HG03280 (cell line): Measurements from ENCODE around the gene PMFBP1.

Source experiments
- ATAC-seq: cut with Tn5 transposase; IDR thresholded peaks from one replicate; pipeline ENCODE4 v1.9.1; 2021; ENCODE audit warnings: mild to moderate bottlenecking, moderate library complexity; ENCODE audit not compliant: unreplicated experiment

PMFBP1 gene

DNA sequence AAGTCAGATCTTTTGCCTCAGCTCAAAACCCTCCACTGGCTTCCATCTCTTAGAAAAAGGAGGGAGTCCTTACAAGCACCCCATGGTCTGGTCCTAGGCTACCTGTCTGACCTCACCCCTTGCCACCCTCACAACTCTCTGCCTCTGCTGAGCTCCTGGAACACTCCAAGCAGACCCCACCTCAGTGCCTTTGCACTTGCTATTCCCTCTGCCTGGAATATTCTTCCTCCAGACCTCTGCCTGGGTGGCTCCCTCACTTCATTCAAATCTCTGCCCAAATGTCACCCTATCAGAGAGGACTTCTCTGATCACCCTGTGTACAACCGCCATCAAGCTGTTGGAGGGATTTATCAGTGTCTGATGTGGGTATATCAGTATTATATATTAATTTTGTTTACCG lies 37.4 kb downstream of the PMFBP1 start:
- no peak for ATAC-seq

DNA sequence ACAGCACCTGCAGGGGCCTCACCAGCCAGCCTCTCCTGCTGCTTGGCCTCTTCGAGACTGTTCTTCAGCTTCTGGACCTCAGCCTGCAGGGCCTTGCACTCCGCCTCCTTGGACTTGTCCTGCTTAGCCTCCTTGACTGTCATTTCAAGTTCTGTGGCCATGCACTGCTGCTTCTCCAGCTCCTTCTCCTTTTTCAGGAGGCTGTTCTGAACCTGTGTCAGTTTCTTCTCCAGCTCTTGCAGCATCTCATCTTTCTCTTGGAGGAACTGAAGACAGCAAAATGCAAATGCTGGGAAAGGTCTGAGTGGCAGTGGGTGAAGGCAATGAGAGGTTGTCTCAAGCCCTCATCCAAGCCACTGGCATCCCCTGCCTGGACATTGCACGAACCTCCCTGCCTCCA lies 39.2 kb downstream of the PMFBP1 start:
- ATAC-seq = no peak

DNA sequence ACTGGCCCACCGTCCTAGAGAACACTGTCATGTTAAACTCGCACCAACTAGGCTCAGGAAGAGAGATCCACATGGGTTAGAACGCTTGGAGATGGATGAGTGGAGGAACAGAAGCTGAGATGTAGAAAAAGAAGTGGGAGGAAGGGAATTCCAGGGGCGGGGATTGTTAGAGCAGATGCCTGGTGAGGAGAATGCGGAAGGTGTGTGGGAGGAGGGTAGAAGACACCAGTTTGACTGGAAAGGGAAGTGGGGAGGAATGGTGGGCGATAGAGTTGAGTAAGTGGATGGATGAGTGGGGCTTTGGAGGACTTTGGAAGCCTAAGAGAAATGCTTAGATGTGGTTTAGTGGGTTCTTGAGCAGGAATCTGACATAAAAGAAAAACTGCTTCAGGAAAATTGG lies 40.9 kb downstream of the PMFBP1 start:
- no peak for ATAC-seq

- no peak for ATAC-seq
These were observed 41.8 kb downstream of the PMFBP1 start for GRCh38 chr16:72129976-72130656.

- no peak for ATAC-seq
These were observed 43.3 kb downstream of the PMFBP1 start for GRCh38 chr16:72128701-72129100.

- no peak for ATAC-seq
These were observed 45.6 kb downstream of the PMFBP1 start for GRCh38 chr16:72126429-72126765.

GRCh38 chr16:72125635-72126428 lies 46.1 kb downstream of the PMFBP1 start:
- no peak for ATAC-seq

DNA sequence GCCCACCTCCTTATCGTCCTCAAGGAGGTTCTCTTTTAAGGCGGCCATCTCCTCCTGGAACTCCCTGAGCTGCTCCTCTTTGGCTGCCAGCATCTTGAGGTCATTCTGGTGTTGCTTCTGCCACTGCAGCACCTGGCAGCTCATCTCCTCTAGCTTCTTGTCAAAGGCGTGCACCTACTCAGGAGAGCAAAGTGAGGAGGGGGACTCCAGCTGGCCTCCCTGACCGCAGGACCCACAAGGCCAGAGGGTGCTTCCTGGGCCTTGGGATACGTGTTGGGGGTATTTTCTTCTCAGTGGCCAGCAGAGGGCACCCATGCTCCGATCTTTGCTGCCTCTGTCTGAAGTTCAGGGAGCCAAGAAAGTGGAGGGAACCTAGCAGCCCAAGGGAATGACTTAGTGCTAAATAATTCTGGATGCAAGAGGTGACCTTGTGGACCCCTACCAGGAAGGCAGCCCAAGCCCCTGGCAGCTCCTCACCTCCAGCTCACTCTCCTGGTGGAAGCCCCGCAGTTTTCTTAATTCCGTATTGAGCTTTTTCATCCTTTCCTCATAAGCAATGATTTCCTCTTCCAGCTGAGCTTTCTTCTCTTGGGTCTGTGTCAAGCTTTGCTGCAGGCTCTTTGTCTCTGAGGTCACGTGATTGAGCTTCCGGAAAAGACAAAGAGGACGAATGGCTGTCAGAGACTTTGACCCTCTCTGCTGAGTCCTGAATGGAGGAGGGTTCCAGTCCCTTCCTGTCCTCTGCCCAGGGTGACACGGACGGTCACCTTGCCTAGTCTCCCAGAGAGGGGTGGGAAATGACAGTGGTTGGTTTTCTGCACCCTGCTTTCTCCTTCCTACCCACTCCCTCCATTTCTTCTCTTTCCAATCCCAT lies 47.0 kb downstream of the PMFBP1 start:
- peak; percentile 75 for ATAC-seq

DNA sequence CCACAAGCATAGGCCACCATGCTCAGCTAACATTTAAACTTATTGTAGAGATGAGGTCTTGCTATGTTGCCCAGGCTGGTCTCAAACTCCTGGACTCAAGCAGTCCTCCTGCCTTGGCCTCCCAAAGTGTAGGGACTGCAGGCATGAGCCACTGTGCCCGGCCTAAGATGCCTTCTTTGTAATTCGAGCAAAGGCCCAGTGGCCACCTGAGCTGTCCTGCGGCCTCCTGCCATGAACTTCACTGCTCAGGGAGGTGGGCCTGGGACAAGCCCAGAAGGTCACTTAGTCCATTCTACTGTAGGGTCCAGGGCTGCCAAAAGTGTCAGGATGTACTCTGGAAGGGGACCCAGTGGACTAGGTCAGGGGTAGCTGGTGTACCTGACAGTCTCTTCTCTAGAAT lies 47.8 kb downstream of the PMFBP1 start:
- no peak for ATAC-seq

GRCh38 chr16:72123426-72123825 lies 48.5 kb downstream of the PMFBP1 start:
- no peak for ATAC-seq

GRCh38 chr16:72122916-72123315 lies 49.0 kb downstream of the PMFBP1 start:
- no peak for ATAC-seq

DNA sequence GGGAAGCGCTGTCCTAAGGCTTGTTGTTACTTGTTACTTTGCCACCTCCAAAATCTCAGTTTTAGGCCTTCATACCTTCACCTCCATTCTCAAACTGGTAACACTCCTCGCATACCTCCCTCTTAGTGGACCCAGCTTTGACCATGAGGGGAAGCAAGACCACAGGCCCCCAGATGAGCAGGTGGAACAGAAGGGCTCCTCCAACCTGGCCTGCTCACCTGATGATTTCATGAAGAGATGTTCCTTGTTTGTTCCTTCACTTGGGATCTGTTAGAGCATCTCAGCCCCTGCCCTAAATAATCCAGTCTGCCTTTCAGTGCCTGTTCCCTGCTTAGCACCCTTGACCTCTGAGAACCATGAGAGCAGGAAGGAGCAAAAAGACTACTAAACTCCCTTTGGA lies 49.6 kb downstream of the PMFBP1 start:
- ATAC-seq = no peak

DNA sequence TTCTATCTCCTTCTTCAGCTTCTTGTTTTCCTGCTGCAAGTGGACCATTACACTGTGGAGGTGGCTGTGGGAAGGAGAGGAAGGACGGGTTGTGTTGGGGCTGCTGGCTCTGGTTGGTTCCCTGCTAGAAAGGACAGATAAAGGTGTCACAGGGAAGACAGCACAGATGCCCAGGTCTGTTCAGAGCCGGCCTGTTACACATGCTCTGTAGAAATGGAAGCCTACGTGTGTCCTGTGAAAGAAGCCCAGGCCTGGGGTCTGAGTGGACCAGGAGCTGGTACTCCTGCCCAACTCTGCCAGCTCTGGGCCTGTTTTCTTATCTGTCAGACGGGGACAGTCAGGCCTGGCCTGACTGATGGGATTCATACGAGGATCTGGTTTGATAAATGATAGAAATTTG lies 51.9 kb downstream of the PMFBP1 start:
- ATAC-seq = no peak

GRCh38 chr16:72113616-72113945 lies 58.4 kb downstream of the PMFBP1 start:
- no peak for ATAC-seq

GRCh38 chr16:72112906-72113615 lies 58.9 kb downstream of the PMFBP1 start:
- ATAC-seq = no peak

GRCh38 chr16:72112452-72112792 lies 59.5 kb downstream of the PMFBP1 start:
- ATAC-seq = no peak

GRCh38 chr16:72111657-72112451 lies 60.1 kb downstream of the PMFBP1 start:
- no peak for ATAC-seq

DNA sequence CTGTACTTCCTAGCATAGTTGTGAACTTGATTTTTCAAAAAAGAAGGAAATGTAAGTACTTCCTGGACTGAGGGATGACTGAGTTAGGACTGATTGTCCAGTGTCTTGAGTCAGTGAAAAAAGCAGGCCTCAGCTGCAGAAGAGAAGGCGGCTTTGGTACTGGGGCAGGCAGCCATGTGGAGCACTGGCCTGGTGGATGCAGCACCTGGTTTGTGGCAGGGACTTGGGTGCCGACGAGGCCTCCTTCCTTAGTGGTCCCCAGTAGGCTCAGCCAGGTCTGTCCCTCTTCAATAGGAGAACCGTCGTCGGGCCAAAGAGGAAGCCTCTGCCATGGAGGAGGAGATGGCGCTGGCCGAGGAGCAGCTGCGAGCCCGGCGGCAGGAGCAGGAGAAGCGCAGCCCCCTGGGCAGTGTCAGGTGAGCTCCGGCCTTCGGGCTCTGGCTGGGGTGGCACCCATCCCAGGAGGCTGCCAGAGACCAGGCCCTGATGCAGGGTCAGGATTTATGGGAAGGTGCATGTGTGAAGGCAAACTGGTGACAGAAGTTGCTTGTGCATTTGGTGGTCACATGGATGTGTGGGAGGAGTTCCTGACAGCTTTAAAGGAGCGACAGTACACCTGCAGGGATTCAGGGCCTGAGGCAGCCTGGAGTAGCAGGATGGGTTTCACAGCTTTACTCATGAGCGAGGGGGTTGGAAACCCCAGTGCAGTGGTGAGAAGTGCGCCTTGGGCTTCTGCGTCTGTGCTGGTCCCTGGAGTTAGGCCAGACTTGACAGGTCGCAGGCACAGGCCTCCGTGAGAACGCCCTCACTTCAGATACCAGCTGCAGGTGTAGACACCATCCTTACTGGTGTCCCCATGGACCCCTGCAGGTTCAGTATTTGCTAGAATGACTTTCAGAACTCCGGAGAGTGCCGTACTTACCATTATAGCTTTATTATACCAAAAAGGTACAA lies 61.0 kb downstream of the PMFBP1 start:
- ATAC-seq = no peak

GRCh38 chr16:72109966-72110530 lies 61.9 kb downstream of the PMFBP1 start:
- ATAC-seq = no peak
